Right lobe of liver (tissue), 5 donors: ENCODE results near the gene STOML3. TPM values are rescaled to one million over a fixed set of nuclear protein-coding genes. Genes with fewer than 3 reads are reported as not detected.

Source experiments
- total RNA-seq, 6 experiments: library from RNA; depleted of rRNA in 2 of 6; stranded (reverse); fragments of >200 nt in 2 of 6; fragmentation: NEBNext Ultra II Directional in 3 of 6; extraction: Animal tissue kit (Norgen Biotek cat#: 25700) in 3 of 6; gene quantifications; one replicate each; pipeline versions ENCODE4 v1.1.0 to v1.2.4, GENCODE V29; 2016 to 2023
- donor health status: DM: no; HTN: no; CAD: no.
- donor health status: DM: no; HTN: no; CAD: no.
- donor health status: DM: no; HTN: yes; CAD: no.
- donor health status: DM: no; HTN: yes; CAD: no.

The STOML3 gene
- total RNA-seq, 6 experiments from 2014 or later: not detected

Other genes with a start within 250 kb of the STOML3 start
- gene PROSER1, start 47.3 kb upstream of the STOML3 start, total RNA-seq: 10 to 100 TPM in 3 of 6 experiments, 1 to 10 TPM in 3; 8.6 to 11.2 (median 9.9) TPM
- 10 to 100 TPM; 11.2 to 20.9 (median 15.7) TPM for gene NHLRC3, start 47.6 kb upstream of the STOML3 start, total RNA-seq